ENCODE data around the gene MBTPS2.

DNA sequence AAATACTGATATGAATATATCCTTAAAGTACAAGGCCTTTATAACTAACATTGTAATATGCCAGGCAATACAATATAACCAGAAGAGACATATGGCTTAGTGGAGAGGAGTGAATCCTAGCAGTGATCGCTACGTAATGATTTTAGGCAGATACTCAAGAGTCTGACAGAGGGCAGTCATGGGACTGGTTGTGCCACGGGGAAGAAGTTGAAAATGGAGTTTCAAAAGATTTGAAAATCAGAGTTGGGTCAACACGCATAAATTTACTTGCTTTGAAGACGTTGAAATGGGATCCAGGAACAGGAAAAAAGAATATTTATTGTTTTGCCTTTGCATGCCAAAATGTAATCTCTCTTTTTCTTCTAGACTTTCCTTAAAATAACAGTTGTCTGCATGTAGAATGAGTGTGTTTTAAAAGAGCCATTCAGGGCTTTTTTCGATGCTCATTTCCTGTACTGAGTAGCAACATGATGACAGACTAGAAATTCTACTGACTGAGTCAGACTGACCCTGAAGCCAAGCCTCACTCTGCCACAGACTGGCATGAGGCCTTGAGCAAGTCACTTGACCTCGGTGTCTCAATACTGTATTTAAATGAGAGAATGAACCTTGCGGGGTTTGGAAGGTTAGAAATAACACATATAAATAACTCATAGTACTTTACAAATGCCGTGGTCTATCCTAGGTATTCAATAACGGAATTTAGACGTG lies 93.0 kb downstream of the MBTPS2 start:
- TF ChIP-seq, protein P1, sequence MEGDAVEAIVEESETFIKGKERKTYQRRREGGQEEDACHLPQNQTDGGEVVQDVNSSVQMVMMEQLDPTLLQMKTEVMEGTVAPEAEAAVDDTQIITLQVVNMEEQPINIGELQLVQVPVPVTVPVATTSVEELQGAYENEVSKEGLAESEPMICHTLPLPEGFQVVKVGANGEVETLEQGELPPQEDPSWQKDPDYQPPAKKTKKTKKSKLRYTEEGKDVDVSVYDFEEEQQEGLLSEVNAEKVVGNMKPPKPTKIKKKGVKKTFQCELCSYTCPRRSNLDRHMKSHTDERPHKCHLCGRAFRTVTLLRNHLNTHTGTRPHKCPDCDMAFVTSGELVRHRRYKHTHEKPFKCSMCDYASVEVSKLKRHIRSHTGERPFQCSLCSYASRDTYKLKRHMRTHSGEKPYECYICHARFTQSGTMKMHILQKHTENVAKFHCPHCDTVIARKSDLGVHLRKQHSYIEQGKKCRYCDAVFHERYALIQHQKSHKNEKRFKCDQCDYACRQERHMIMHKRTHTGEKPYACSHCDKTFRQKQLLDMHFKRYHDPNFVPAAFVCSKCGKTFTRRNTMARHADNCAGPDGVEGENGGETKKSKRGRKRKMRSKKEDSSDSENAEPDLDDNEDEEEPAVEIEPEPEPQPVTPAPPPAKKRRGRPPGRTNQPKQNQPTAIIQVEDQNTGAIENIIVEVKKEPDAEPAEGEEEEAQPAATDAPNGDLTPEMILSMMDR (conservative IDR thresholded peaks at IDR 0.05; ENCODE audit: low read length): no peak
- TF ChIP-seq EZH2phosphoT487 (IDR thresholded peaks at IDR 0.05; ENCODE audit: borderline replicate concordance, low read depth, low read length): no peak

All from OCI-LY7 (cell line).